Endothelial cell of umbilical vein (primary cell): ENCODE measurements around the gene RECK.

ENCODE experiments used
- CTCF ChIP-seq, 2 donors: IDR thresholded peaks; 1 replicate in 1 of 2; 2 replicates in 1 of 2; pipeline ENCODE4 v1.5.1; 2011; ENCODE audit warnings: low read length in 2 of 2, mild to moderate bottlenecking in 2 of 2, moderate library complexity in 2 of 2, control low read depth in 1 of 2, inconsistent platforms in 1 of 2, low read depth in 1 of 2; ENCODE audit not compliant: insufficient read depth in 1 of 2; ENCODE audit errors: extremely low read depth in 1 of 2
- EZH2 ChIP-seq: IDR thresholded peaks from 2 replicates; pipeline ENCODE4 v1.6.1; 2012; ENCODE audit warnings: borderline replicate concordance, low read depth, mild to moderate bottlenecking, moderate library complexity, low read length, inconsistent platforms; ENCODE audit not compliant: severe bottlenecking
- JUN ChIP-seq: IDR thresholded peaks from 2 replicates; pipeline ENCODE4 v1.6.1; 2011; ENCODE audit warnings: borderline replicate concordance, low read depth; ENCODE audit not compliant: insufficient read length, insufficient read depth
- POLR2A ChIP-seq: IDR thresholded peaks from 2 replicates; pipeline ENCODE4 v1.6.1; 2012; ENCODE audit warnings: low read depth, mild to moderate bottlenecking, control low read depth, low read length
- POLR2AphosphoS5 ChIP-seq: IDR thresholded peaks from 2 replicates; pipeline ENCODE4 v1.6.1; 2012; ENCODE audit warnings: low read depth, mild to moderate bottlenecking, control low read depth, low read length, moderate library complexity; ENCODE audit not compliant: insufficient read depth

- TF ChIP-seq CTCF (IDR thresholded peaks at IDR 0.05; ENCODE audit: extremely low read depth in 1 of 2, insufficient read depth in 1 of 2, low read depth in 1 of 2, low read length in 2 of 2): no peak
- no peak for TF ChIP-seq JUN
- no peak for TF ChIP-seq EZH2
- TF ChIP-seq POLR2A: no peak
- TF ChIP-seq POLR2AphosphoS5: no peak
These were observed 82.8 kb downstream of the RECK start for GRCh38 chr9:36119476-36119875.
